GM21360 (cell line): ENCODE results near the gene DFFB.

Experiments used
- ATAC-seq: cut with Tn5 transposase; IDR thresholded peaks from one replicate; pipeline ENCODE4 v1.9.1; 2021; ENCODE audit warnings: mild to moderate bottlenecking, moderate library complexity; ENCODE audit not compliant: unreplicated experiment

DFFB gene

GRCh38 chr1:3923378-3924185 lies 66.3 kb downstream of the DFFB start:
- no peak for ATAC-seq

GRCh38 chr1:3924186-3924824 lies 67.0 kb downstream of the DFFB start:
- ATAC-seq, result no peak

GRCh38 chr1:3924825-3925220 lies 67.5 kb downstream of the DFFB start:
- no peak for ATAC-seq

- ATAC-seq, result no peak
These were observed 68.0 kb downstream of the DFFB start for GRCh38 chr1:3925256-3925655.

GRCh38 chr1:3925762-3926161 lies 68.5 kb downstream of the DFFB start:
- no peak for ATAC-seq

GRCh38 chr1:3926956-3927355 lies 69.7 kb downstream of the DFFB start:
- ATAC-seq, result no peak

GRCh38 chr1:3928586-3928985 lies 71.3 kb downstream of the DFFB start:
- ATAC-seq, result no peak

- ATAC-seq, result no peak
These were observed 71.8 kb downstream of the DFFB start for GRCh38 chr1:3929126-3929525.

- ATAC-seq, result no peak
These were observed 73.2 kb downstream of the DFFB start for GRCh38 chr1:3930301-3931006.

- ATAC-seq, result no peak
These were observed 74.0 kb downstream of the DFFB start for GRCh38 chr1:3931007-3931912.

GRCh38 chr1:3932156-3932919 lies 75.1 kb downstream of the DFFB start:
- no peak for ATAC-seq
